DOHH2 (cell line): ENCODE results near the gene KLHL40.

ENCODE experiments used
- H3F3A ChIP-seq: fragments of 200-600 bp; sonication (generic), shearing (Covaris generic); 2 replicates; pipeline ENCODE4 v1.6.0; 2016; ENCODE audit warnings: antibody characterized with exemption, mild to moderate bottlenecking; ENCODE audit not compliant: control insufficient read depth, insufficient read depth
- H3K27ac ChIP-seq: fragments of 200-600 bp; sonication (generic); 2 replicates; pipeline ENCODE4 v1.5.1; 2014; ENCODE audit warnings: low read depth, mild to moderate bottlenecking, low read length, moderate library complexity
- H3K27me3 ChIP-seq: fragments of 200-600 bp; sonication (generic); 2 replicates; pipeline ENCODE4 v1.6.1; 2014; ENCODE audit warnings: mild to moderate bottlenecking, low read length, mixed read lengths; ENCODE audit not compliant: control insufficient read depth
- H3K36me3 ChIP-seq: fragments of 200-600 bp; sonication (generic); 2 replicates; pipeline ENCODE4 v1.6.1; 2014; ENCODE audit warnings: mild to moderate bottlenecking, low read length, moderate library complexity, mixed read lengths; ENCODE audit not compliant: control insufficient read depth
- H3K4me1 ChIP-seq: fragments of 200-600 bp; sonication (generic); 2 replicates; pipeline ENCODE4 v1.6.1; 2014; ENCODE audit warnings: mild to moderate bottlenecking, low read length, mixed read lengths; ENCODE audit not compliant: control insufficient read depth
- H3K4me2 ChIP-seq: fragments of 200-600 bp; sonication (generic); 2 replicates; pipeline ENCODE4 v1.6.0; 2014; ENCODE audit warnings: mild to moderate bottlenecking, low read length, moderate library complexity
- H3K4me3 ChIP-seq: fragments of 200-600 bp; sonication (generic); 2 replicates; pipeline ENCODE4 v1.5.1; 2014; ENCODE audit warnings: mild to moderate bottlenecking, low read length, mixed read lengths
- H3K79me2 ChIP-seq: fragments of 200-600 bp; sonication (generic); 2 replicates; pipeline ENCODE4 v1.6.1; 2014; ENCODE audit warnings: mild to moderate bottlenecking, low read length, mixed read lengths; ENCODE audit not compliant: control insufficient read depth
- H3K9me2 ChIP-seq: fragments of 200-600 bp; sonication (generic); replicated peaks from 2 replicates; pipeline ENCODE4 v1.6.1; 2014; ENCODE audit warnings: mild to moderate bottlenecking, low read length, mixed read lengths; ENCODE audit not compliant: control insufficient read depth
- H3K9me3 ChIP-seq: fragments of 200-600 bp; sonication (generic); 2 replicates; pipeline ENCODE4 v1.6.1; 2014; ENCODE audit warnings: antibody characterized with exemption, low read length, mixed read lengths; ENCODE audit not compliant: control insufficient read depth, insufficient read depth
- H4K20me1 ChIP-seq: fragments of 200-600 bp; sonication (generic); 2 replicates; pipeline ENCODE4 v1.6.0; 2014; ENCODE audit warnings: low read depth, mild to moderate bottlenecking, antibody characterized with exemption, low read length, moderate library complexity; ENCODE audit not compliant: control insufficient read depth, insufficient read depth
- EZH2phosphoT487 ChIP-seq: fragments of 200-600 bp; sonication (generic); IDR thresholded peaks from 2 replicates; pipeline ENCODE4 v1.6.1; 2017; ENCODE audit warnings: borderline replicate concordance, mild to moderate bottlenecking, antibody characterized with exemption, low read length, moderate library complexity, mixed read lengths
- TF ChIP-seq, protein P1 (sequence below): fragments of 200-600 bp; sonication (generic); IDR thresholded peaks from one replicate; pipeline ENCODE4 v1.5.1; 2014; ENCODE audit warnings: antibody characterized with exemption, mild to moderate bottlenecking, low read depth, low read length; ENCODE audit not compliant: poor library complexity, severe bottlenecking

KLHL40 gene

GRCh38 chr3:42712688-42713372, 27.5 kb downstream of the KLHL40 start:
- H4K20me1 ChIP-seq = no peaks in the 10 kb centered on the region
- no peaks in the 10 kb centered on the region for H3K36me3 ChIP-seq
- peak overlapping the region; percentile 65 for H3K4me2 ChIP-seq
- TF ChIP-seq, protein P1, sequence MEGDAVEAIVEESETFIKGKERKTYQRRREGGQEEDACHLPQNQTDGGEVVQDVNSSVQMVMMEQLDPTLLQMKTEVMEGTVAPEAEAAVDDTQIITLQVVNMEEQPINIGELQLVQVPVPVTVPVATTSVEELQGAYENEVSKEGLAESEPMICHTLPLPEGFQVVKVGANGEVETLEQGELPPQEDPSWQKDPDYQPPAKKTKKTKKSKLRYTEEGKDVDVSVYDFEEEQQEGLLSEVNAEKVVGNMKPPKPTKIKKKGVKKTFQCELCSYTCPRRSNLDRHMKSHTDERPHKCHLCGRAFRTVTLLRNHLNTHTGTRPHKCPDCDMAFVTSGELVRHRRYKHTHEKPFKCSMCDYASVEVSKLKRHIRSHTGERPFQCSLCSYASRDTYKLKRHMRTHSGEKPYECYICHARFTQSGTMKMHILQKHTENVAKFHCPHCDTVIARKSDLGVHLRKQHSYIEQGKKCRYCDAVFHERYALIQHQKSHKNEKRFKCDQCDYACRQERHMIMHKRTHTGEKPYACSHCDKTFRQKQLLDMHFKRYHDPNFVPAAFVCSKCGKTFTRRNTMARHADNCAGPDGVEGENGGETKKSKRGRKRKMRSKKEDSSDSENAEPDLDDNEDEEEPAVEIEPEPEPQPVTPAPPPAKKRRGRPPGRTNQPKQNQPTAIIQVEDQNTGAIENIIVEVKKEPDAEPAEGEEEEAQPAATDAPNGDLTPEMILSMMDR = no peak
- no peak for TF ChIP-seq EZH2phosphoT487
- H3K27ac ChIP-seq = peak overlapping the region; percentile 4; the same call in 1 of the 2 replicates
- H3K27me3 ChIP-seq = no peaks in the 10 kb centered on the region
- no peaks in the 10 kb centered on the region for H3K79me2 ChIP-seq
- H3K4me1 ChIP-seq = peaks cover 34% of the 10 kb centered on the region
- H3K9me3 ChIP-seq = no peaks in the 10 kb centered on the region
- H3K4me3 ChIP-seq = peak overlapping the region; percentile 49
- no peaks in the 10 kb centered on the region for H3F3A ChIP-seq
- H3K9me2 ChIP-seq = no peaks in the 10 kb centered on the region

DNA sequence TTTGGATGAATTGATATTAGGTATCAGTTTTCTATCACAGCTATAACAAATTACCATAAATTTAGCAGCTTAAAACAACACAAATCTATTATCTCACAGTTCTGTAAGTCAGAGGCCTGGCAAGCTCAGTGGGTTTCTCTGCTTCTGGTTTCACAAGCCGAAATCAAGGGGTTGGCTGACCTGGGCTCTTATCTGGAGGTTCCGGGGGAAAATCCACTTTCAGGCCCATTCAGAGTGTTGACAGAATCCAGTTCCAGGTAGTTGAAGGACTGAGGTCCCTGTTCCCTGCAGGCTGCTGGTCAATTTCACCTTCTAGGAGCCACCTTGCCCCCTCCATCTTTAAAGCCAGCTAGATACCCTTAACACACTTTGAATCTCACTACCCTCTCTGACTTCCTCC, 28.4 kb downstream of the KLHL40 start:
- no peaks in the 10 kb centered on the region for H4K20me1 ChIP-seq
- no peaks in the 10 kb centered on the region for H3F3A ChIP-seq
- H3K79me2 ChIP-seq = no peaks in the 10 kb centered on the region
- H3K27me3 ChIP-seq = no peaks in the 10 kb centered on the region
- TF ChIP-seq, protein P1 = no peak
- no peak for TF ChIP-seq EZH2phosphoT487
- H3K4me2 ChIP-seq = peak overlapping the region; percentile 65
- H3K4me3 ChIP-seq = peak overlapping the region; percentile 49
- H3K4me1 ChIP-seq = peaks cover 34% of the 10 kb centered on the region
- H3K9me2 ChIP-seq = no peaks in the 10 kb centered on the region
- H3K36me3 ChIP-seq = no peaks in the 10 kb centered on the region
- H3K9me3 ChIP-seq = no peaks in the 10 kb centered on the region
- peak overlapping the region; percentile 4; the same call in 1 of the 2 replicates for H3K27ac ChIP-seq

- peak overlapping the region; percentile 65 for H3K4me2 ChIP-seq
- no peak for TF ChIP-seq EZH2phosphoT487
- TF ChIP-seq, protein P1 = no peak
Observed at GRCh38 chr3:42714171-42714852, 29.0 kb downstream of the KLHL40 start.

More at GRCh38 chr3:42714171-42714852, 29.0 kb downstream of the KLHL40 start:
- Histone ChIP-seq H3K9me3 (no peaks in the 10 kb centered on the region), H3K27me3 (no peaks in the 10 kb centered on the region), H3F3A (no peaks in the 10 kb centered on the region), H3K36me3 (no peaks in the 10 kb centered on the region), H3K9me2 (no peaks in the 10 kb centered on the region), H3K4me1 (peaks cover 34% of the 10 kb centered on the region), H3K27ac (peak overlapping the region; percentile 4; the same call in 1 of the 2 replicates), H3K4me3 (no peak overlapping the region), H3K79me2 (no peaks in the 10 kb centered on the region), H4K20me1 (no peaks in the 10 kb centered on the region)
